HepG2 (cell line): ENCODE results near the gene SUCLA2. TPM values are rescaled to one million over a fixed set of nuclear protein-coding genes. Genes with fewer than 3 reads are reported as not detected.

Experiments
- ATAC-seq: fragments of 200-7000 bp; cut with Tn5 transposase; 3 replicates; pipeline ENCODE4 v1.9.1; 2020; ENCODE audit warnings: mild to moderate bottlenecking, moderate library complexity
- BruUV-seq: library from RNA; stranded (reverse); fragments of 400-500 nt; replicated peaks from 2 replicates; lab custom pipeline; 2021; lab: Mats Ljungman, UMichigan
- CTCF ChIA-PET: fragments of 300-600 bp; formaldehyde crosslinking; extraction: SDS; loops from one replicate; lab custom pipeline; 2021; ENCODE audit warnings: low total read pairs, inconsistent platforms, low intra/inter-chr PET ratio; lab: Yijun Ruan, JAX
- POLR2A ChIA-PET: fragments of 350-600 bp; sonication (Branson Sonifier 250); formaldehyde crosslinking; loops from one replicate; lab custom pipeline; 2020; ENCODE audit warnings: antibody characterized with exemption, inconsistent platforms; lab: Yijun Ruan, JAX
- DNase-seq: peaks from one replicate; pipeline ENCODE4 v3.0.0-alpha.2; 2015; ENCODE audit warnings: low spot score
- FAIRE-seq: peaks from 3 replicates; lab custom pipeline; 2011; peaks lifted over from hg19 to GRCh38; lab: Jason Lieb, UNC
- H2AFZ ChIP-seq: one replicate; pipeline ENCODE4 v1.6.1; 2011; ENCODE audit warnings: low read length, inconsistent platforms
- H3K27ac ChIP-seq: fragments of 300-600 bp; 3 replicates; pipeline ENCODE4 v1.8.0; 2011; ENCODE audit warnings: mixed run types, mild to moderate bottlenecking, mixed read lengths, low read length, inconsistent platforms; ENCODE audit not compliant: insufficient read depth; ENCODE audit errors: extremely low read length
- H3K27me3 ChIP-seq, 2 experiments: fragments of 200-600 bp in 1 of 2; 2 replicates in 1 of 2; 3 replicates in 1 of 2; pipeline versions ENCODE4 v1.6.0 to v1.8.0; 2011; ENCODE audit warnings: low read length in 2 of 2, mild to moderate bottlenecking in 2 of 2, moderate library complexity in 2 of 2, inconsistent platforms in 1 of 2; ENCODE audit not compliant: insufficient read depth in 2 of 2, control insufficient read depth in 1 of 2
- H3K36me3 ChIP-seq, 2 experiments: fragments of 200-600 bp in 1 of 2; replicated peaks in 1 of 2; 2 replicates in 1 of 2; 3 replicates in 1 of 2; pipeline versions ENCODE4 v1.5.1 to v1.8.0; 2011; ENCODE audit warnings: low read length in 2 of 2, inconsistent platforms in 1 of 2; ENCODE audit not compliant: insufficient read depth in 2 of 2, control insufficient read depth in 1 of 2
- H3K4me1 ChIP-seq: 2 replicates; pipeline ENCODE4 v1.5.1; 2012; ENCODE audit warnings: low read length, inconsistent platforms; ENCODE audit not compliant: insufficient read depth
- H3K4me2 ChIP-seq: 2 replicates; pipeline ENCODE4 v1.6.0; 2011; ENCODE audit warnings: low read depth, low read length, inconsistent platforms
- H3K4me3 ChIP-seq, 3 experiments: fragments of 200-600 bp in 1 of 3; sonication (generic), shearing (Covaris generic) in 1 of 3; replicated peaks in 1 of 3; 2 replicates each; pipeline ENCODE4 v1.5.1; 2011 to 2016; ENCODE audit warnings: low read length in 3 of 3, inconsistent platforms in 2 of 3, low read depth in 2 of 3, mild to moderate bottlenecking in 2 of 3, control low read depth in 1 of 3, mixed read lengths in 1 of 3; ENCODE audit not compliant: insufficient read depth in 1 of 3
- H3K79me2 ChIP-seq: one replicate; pipeline ENCODE4 v1.6.1; 2011; ENCODE audit warnings: low read length, inconsistent platforms; ENCODE audit not compliant: insufficient read depth
- H3K9ac ChIP-seq: 2 replicates; pipeline ENCODE4 v1.6.0; 2011; ENCODE audit warnings: mild to moderate bottlenecking, low read depth, low read length, inconsistent platforms; ENCODE audit not compliant: insufficient read depth
- H3K9me3 ChIP-seq: 2 replicates; pipeline ENCODE4 v1.5.1; 2012; ENCODE audit warnings: mild to moderate bottlenecking, low read length
- H4K20me1 ChIP-seq: 2 replicates; pipeline ENCODE4 v1.6.0; 2011; ENCODE audit warnings: inconsistent platforms, mild to moderate bottlenecking, low read length, moderate library complexity; ENCODE audit not compliant: insufficient read depth
- CBFB ChIP-seq: sonication (generic); formaldehyde crosslinking; IDR thresholded peaks from 2 replicates; pipeline ENCODE4 v1.4.0; 2020; ENCODE audit warnings: missing genetic modification reagents
- HDAC6 ChIP-seq: fragments of 200-600 bp; sonication (generic); IDR thresholded peaks from 2 replicates; pipeline ENCODE4 v1.7.0; 2017; ENCODE audit warnings: mild to moderate bottlenecking, antibody characterized with exemption, low read length, low read depth
- HMG20B ChIP-seq: conservative IDR thresholded peaks from 2 replicates; pipeline ENCODE4 v1.6.1; 2016; ENCODE audit warnings: missing genetic modification reagents, missing compliant biosample characterization
- HNRNPLL ChIP-seq: fragments of 200-400 bp; formaldehyde crosslinking; IDR thresholded peaks from 2 replicates; pipeline ENCODE4 v1.6.1; 2017; ENCODE audit warnings: mild to moderate bottlenecking, low read depth, low read length; ENCODE audit not compliant: poor library complexity, severe bottlenecking
- MTF1 ChIP-seq: sonication (generic); formaldehyde crosslinking; IDR thresholded peaks from 2 replicates; pipeline ENCODE4 v1.5.0; 2020; ENCODE audit warnings: missing genetic modification reagents
- NFE2L1 ChIP-seq: sonication (generic); formaldehyde crosslinking; IDR thresholded peaks from 2 replicates; pipeline ENCODE4 v1.4.0; 2020; ENCODE audit warnings: missing genetic modification reagents, mild to moderate bottlenecking, borderline replicate concordance
- PHF21A ChIP-seq: sonication (generic); formaldehyde crosslinking; IDR thresholded peaks from 2 replicates; pipeline ENCODE4 v1.5.0; 2020; ENCODE audit warnings: mild to moderate bottlenecking, missing genetic modification reagents
- ZFAT ChIP-seq: sonication (generic); formaldehyde crosslinking; conservative IDR thresholded peaks from 2 replicates; pipeline ENCODE4 v1.8.1; 2023; ENCODE audit warnings: missing genetic modification reagents, inconsistent platforms
- ZNF20 ChIP-seq: sonication (generic); formaldehyde crosslinking; IDR thresholded peaks from 2 replicates; pipeline ENCODE4 v1.4.0; 2020; ENCODE audit warnings: mild to moderate bottlenecking, moderate library complexity, missing genetic modification reagents
- ZNF33B ChIP-seq: sonication (generic); formaldehyde crosslinking; IDR thresholded peaks from 2 replicates; pipeline ENCODE4 v1.5.1; 2020; ENCODE audit warnings: mild to moderate bottlenecking, missing genetic modification reagents
- ZNF749 ChIP-seq: sonication (generic); formaldehyde crosslinking; IDR thresholded peaks from 2 replicates; pipeline ENCODE4 v1.8.0; 2022; ENCODE audit warnings: mild to moderate bottlenecking, missing genetic modification reagents, moderate library complexity, borderline replicate concordance
- ZNF775 ChIP-seq: sonication (generic); formaldehyde crosslinking; IDR thresholded peaks from 2 replicates; pipeline ENCODE4 v1.4.0; 2020; ENCODE audit warnings: missing genetic modification reagents, mild to moderate bottlenecking, moderate library complexity, borderline replicate concordance
- ZNF839 ChIP-seq: sonication (generic); formaldehyde crosslinking; IDR thresholded peaks from 2 replicates; pipeline ENCODE4 v1.4.0; 2020; ENCODE audit warnings: missing genetic modification reagents, mild to moderate bottlenecking, borderline replicate concordance
- ZSCAN12 ChIP-seq: sonication (generic); formaldehyde crosslinking; IDR thresholded peaks from 2 replicates; pipeline ENCODE4 v1.9.0; 2021; ENCODE audit warnings: mild to moderate bottlenecking, missing genetic modification reagents
- WGBS: methylation state at CpG from one replicate; pipeline ENCODE4 v1.1.6; 2017; ENCODE audit warnings: low lambda C conversion rate; 5-methylcytosine and 5-hydroxymethylcytosine counted together
- in situ Hi-C: cut with HindIII; loops from 2 replicates; pipeline ENCODE4 v1.10.0; 2017; ENCODE audit warnings: low pct_unique_long_range_greater_than_20kb; ENCODE audit not compliant: extremely low pct_ligation_motif_present
- intact Hi-C: fragments of 100-400 bp; cut with micrococcal nuclease; formaldehyde crosslinking; loops from one replicate; pipeline ENCODE4 v1.10.0; 2022; ENCODE audit not compliant: unreplicated experiment
- polyA plus RNA-seq, 8 experiments: library from polyadenylated mRNA; depleted of rRNA in 3 of 8; stranded (reverse) in 7 of 8; unstranded in 1 of 8; fragments of >200 nt; fragmentation: Illumina TruSeq in 4 of 8; extraction: Trizol in 4 of 8; gene quantifications; 2 replicates each; pipeline versions ENCODE4 v1.2.1 to v1.2.3, GENCODE V29; 2011 to 2016; ENCODE audit warnings: low read depth in 4 of 8, missing spikeins in 1 of 8, mixed read lengths in 1 of 8; ENCODE audit not compliant: insufficient read depth in 1 of 8
- total RNA-seq, 5 experiments: library from RNA; depleted of rRNA; stranded (reverse); fragments of >200 nt; fragmentation: Illumina TruSeq; extraction: Trizol; gene quantifications; 2 replicates each; pipeline ENCODE4 v1.2.3, GENCODE V29; 2016; ENCODE audit warnings: low read depth in 1 of 5
- TF ChIP-seq, protein P1 (sequence below): sonication (generic); formaldehyde crosslinking; IDR thresholded peaks from 2 replicates; pipeline ENCODE4 v1.9.0; 2022; ENCODE audit warnings: missing genetic modification reagents, mild to moderate bottlenecking, borderline replicate concordance
- TF ChIP-seq, protein P2 (sequence below): sonication (generic); formaldehyde crosslinking; IDR thresholded peaks from 2 replicates; pipeline ENCODE4 v1.4.0; 2020; ENCODE audit warnings: missing genetic modification reagents, borderline replicate concordance
- TF ChIP-seq, protein P3 (sequence below): sonication (generic); formaldehyde crosslinking; conservative IDR thresholded peaks from 2 replicates; pipeline ENCODE4 v1.4.0; 2020; ENCODE audit warnings: missing genetic modification reagents

Gene SUCLA2
- total and polyA plus RNA-seq, 2 of the 13 experiments (the other 11 are each of a cell fraction or from before 2014, with no cell fraction given) = 28.4 to 77.1 TPM

DNA sequence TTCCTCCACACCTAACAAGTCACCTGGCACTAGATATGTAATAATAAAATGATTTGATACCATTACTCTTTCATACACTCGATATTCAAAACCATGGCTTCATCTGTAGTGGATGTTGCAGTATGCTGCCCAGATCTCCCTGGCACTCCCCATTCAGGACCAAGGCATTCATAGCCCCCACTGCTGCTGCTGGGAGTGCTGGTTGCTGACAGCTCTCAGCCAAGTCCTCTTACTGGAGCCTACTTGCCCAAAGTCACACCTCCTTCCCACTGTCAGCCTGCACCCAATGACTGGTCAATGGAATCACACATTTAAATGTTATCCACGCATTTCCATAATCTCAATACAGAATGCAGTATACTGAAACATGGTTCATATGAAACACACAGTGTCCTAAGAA is 3.7 kb downstream of the SUCLA2 start:
- TF ChIP-seq, protein P1, sequence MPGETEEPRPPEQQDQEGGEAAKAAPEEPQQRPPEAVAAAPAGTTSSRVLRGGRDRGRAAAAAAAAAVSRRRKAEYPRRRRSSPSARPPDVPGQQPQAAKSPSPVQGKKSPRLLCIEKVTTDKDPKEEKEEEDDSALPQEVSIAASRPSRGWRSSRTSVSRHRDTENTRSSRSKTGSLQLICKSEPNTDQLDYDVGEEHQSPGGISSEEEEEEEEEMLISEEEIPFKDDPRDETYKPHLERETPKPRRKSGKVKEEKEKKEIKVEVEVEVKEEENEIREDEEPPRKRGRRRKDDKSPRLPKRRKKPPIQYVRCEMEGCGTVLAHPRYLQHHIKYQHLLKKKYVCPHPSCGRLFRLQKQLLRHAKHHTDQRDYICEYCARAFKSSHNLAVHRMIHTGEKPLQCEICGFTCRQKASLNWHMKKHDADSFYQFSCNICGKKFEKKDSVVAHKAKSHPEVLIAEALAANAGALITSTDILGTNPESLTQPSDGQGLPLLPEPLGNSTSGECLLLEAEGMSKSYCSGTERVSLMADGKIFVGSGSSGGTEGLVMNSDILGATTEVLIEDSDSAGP (CRISPR knock-in tag) = no peak
- TF ChIP-seq CBFB (CRISPR knock-in tag) = no peak
- no peak for TF ChIP-seq HDAC6
- TF ChIP-seq PHF21A (CRISPR knock-in tag) = no peak
- TF ChIP-seq ZNF749 (CRISPR knock-in tag) = no peak
- no peak for TF ChIP-seq ZNF839
- TF ChIP-seq, protein P2, sequence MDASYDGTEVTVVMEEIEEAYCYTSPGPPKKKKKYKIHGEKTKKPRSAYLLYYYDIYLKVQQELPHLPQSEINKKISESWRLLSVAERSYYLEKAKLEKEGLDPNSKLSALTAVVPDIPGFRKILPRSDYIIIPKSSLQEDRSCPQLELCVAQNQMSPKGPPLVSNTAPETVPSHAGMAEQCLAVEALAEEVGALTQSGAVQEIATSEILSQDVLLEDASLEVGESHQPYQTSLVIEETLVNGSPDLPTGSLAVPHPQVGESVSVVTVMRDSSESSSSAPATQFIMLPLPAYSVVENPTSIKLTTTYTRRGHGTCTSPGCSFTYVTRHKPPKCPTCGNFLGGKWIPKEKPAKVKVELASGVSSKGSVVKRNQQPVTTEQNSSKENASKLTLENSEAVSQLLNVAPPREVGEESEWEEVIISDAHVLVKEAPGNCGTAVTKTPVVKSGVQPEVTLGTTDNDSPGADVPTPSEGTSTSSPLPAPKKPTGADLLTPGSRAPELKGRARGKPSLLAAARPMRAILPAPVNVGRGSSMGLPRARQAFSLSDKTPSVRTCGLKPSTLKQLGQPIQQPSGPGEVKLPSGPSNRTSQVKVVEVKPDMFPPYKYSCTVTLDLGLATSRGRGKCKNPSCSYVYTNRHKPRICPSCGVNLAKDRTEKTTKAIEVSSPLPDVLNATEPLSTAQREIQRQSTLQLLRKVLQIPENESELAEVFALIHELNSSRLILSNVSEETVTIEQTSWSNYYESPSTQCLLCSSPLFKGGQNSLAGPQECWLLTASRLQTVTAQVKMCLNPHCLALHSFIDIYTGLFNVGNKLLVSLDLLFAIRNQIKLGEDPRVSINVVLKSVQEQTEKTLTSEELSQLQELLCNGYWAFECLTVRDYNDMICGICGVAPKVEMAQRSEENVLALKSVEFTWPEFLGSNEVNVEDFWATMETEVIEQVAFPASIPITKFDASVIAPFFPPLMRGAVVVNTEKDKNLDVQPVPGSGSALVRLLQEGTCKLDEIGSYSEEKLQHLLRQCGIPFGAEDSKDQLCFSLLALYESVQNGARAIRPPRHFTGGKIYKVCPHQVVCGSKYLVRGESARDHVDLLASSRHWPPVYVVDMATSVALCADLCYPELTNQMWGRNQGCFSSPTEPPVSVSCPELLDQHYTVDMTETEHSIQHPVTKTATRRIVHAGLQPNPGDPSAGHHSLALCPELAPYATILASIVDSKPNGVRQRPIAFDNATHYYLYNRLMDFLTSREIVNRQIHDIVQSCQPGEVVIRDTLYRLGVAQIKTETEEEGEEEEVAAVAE (CRISPR knock-in tag) = no peak
- no peak for TF ChIP-seq ZNF775 (CRISPR knock-in tag)
- no peak for TF ChIP-seq ZFAT (CRISPR knock-in tag)
- TF ChIP-seq, protein P3, sequence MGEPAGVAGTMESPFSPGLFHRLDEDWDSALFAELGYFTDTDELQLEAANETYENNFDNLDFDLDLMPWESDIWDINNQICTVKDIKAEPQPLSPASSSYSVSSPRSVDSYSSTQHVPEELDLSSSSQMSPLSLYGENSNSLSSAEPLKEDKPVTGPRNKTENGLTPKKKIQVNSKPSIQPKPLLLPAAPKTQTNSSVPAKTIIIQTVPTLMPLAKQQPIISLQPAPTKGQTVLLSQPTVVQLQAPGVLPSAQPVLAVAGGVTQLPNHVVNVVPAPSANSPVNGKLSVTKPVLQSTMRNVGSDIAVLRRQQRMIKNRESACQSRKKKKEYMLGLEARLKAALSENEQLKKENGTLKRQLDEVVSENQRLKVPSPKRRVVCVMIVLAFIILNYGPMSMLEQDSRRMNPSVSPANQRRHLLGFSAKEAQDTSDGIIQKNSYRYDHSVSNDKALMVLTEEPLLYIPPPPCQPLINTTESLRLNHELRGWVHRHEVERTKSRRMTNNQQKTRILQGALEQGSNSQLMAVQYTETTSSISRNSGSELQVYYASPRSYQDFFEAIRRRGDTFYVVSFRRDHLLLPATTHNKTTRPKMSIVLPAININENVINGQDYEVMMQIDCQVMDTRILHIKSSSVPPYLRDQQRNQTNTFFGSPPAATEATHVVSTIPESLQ (CRISPR knock-in tag) = no peak
- no peak for TF ChIP-seq HNRNPLL
- no peak for TF ChIP-seq ZNF33B (CRISPR knock-in tag)
- no peak for TF ChIP-seq MTF1
- TF ChIP-seq ZSCAN12 (CRISPR knock-in tag) = no peak
- no peak for TF ChIP-seq ZNF20
- no peak for TF ChIP-seq NFE2L1
- TF ChIP-seq HMG20B (CRISPR knock-in tag) = no peak
- no peak for DNase-seq
- H3K4me1 ChIP-seq = peaks cover 35% of the 10 kb centered on the region
- H3K27ac ChIP-seq = no peak overlapping the region
- no peak overlapping the region for H2AFZ ChIP-seq
- peaks cover 57% of the 10 kb centered on the region for H3K79me2 ChIP-seq
- ChIA-PET CTCF (no interaction called here), POLR2A (interaction anchor here (0.6 kb wide), 1 partner anchor 293 kb away, joined by 4 read pairs; no protein-coding TSS in a partner anchor)
- no peak for ATAC-seq
- intact Hi-C loops = no loop called here
- H4K20me1 ChIP-seq = no peaks in the 10 kb centered on the region; the same call in 1 of the 2 replicates
- no TSS peak for BruUV-seq
- no peak overlapping the region for H3K9ac ChIP-seq
- in situ Hi-C loops = no loop called here
- H3K36me3 ChIP-seq = peaks cover 4 to 27% of the 10 kb centered on the region in 2 experiments; a peak in 4 of 5 replicates
- no peaks in the 10 kb centered on the region for H3K27me3 ChIP-seq
- no peak overlapping the region for H3K4me2 ChIP-seq
- 98% methylated on average over 2 of the region's 2 CpGs for WGBS
- no peak overlapping the region for H3K4me3 ChIP-seq
- H3K9me3 ChIP-seq = no peaks in the 10 kb centered on the region
- FAIRE-seq = no peak
